HG03571 (cell line): Measurements from ENCODE around the gene AGPAT2.
"Not testable (repeated sequence)": the region's sequence is repeated elsewhere in the genome, so short reads cannot be mapped to it uniquely, and the experiment has no call there.

Source experiments
- ATAC-seq: cut with Tn5 transposase; IDR thresholded peaks from one replicate; pipeline ENCODE4 v1.9.1; 2021; ENCODE audit not compliant: unreplicated experiment

AGPAT2 gene

DNA sequence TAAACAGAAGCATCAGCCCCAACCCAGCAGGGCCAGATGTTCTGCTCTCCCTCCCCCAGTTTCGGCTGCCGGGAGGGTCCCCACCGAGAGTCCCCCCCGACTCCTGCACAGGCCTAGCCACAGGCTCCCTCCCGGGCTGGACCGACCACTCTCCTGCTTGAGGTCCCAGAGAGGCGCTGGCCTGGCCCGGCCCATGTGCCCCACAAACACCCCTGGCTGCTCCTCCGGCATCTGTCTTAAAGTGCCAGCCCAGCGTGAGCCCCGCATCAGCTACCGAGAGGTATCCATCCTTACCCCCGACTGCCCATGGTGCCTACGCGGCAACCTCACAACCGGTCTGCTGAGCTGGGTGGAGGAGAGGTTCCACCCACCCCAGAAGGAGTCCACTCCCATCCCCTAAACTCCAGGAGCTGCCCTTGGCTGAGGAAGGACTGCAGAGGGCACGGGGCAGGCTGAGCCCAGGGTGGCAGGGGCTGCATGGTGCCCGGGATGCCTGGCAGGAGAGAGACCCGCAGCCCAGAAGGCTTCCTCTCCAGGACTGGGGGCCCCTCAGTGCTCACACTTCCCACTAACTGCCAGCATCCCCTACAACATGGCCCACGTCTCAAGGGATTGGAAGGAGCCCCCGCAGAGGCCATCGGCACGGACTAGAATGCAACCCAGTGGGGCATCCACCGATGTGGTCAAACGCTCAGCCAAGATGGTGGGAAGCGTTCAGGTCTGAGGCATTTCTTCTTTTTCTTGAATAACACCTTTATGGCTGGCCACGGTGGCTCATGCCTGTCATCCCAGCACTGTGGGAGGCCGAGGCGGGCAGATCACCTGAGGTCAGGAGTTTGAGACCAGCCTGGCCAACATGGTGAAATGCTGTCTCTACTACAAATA, 40.2 kb downstream of the AGPAT2 start:
- no peak for ATAC-seq

DNA sequence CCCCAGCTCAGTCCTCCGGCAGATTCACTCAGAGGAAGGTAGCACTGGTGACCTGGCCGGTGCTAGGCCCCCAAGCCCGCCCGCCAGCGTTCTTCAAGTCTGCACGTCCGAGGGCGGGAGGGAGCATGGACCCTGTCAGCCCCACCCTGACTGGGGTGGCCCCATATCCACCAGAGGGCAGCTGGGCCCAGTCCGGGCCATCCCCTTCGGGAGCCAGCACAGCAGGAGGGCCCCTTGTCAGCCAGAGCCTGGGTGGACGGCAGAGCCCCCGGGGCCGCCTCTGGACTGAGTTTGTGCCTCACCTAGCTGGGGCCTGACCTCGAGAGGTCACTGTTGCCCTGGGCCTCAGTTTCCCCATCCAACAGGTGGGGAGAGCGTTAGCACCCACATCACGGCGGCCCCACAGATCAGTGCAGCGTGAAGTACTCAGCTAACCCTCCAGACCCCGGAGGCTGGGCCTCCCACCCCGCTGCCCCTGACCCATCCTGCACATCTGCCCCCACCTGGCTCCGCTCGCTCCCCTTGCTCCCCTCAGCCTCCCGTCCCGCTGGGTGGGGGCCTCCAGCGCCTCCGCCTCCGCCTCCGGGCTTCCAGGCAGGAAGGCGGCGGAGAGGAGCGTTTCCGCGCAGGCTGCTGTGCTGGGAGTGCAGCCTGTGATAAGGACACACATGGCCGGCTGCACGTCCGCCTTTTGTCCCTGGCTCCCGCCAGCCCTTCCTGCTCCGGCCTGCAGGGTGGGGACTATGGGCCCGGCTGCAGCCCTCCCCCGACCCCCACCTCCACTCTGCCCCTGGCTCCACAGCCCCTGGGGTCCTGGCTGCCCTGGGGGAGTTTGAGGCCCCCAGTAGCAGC, 41.1 kb downstream of the AGPAT2 start:
- ATAC-seq: no peak

DNA sequence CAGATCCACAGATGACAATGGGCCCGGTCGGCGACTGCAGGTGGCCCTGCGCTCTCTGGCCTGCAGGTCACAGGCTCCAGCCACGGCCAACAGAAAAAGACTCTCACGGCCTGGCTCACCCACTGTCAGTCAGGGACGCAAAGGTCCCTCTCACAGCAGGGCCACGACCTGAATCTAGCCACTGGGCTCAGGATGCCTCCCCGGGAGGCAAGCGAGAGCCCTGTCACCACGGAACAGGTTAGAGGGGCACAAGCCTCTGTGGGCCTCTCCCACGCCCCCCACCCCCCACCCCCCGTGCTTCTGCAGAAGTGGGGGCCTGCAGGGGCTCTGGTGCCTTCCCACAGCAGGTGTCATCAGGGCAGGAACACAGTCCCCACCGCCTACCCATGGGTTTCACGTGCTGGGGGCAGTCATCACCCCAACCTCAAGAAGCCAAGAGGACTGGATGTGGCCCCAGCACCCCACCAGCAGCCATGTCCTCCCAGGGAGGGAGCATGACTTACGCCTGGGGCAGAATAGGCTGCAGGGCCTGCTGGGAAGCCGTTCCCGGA, 41.8 kb downstream of the AGPAT2 start:
- no peak for ATAC-seq

DNA sequence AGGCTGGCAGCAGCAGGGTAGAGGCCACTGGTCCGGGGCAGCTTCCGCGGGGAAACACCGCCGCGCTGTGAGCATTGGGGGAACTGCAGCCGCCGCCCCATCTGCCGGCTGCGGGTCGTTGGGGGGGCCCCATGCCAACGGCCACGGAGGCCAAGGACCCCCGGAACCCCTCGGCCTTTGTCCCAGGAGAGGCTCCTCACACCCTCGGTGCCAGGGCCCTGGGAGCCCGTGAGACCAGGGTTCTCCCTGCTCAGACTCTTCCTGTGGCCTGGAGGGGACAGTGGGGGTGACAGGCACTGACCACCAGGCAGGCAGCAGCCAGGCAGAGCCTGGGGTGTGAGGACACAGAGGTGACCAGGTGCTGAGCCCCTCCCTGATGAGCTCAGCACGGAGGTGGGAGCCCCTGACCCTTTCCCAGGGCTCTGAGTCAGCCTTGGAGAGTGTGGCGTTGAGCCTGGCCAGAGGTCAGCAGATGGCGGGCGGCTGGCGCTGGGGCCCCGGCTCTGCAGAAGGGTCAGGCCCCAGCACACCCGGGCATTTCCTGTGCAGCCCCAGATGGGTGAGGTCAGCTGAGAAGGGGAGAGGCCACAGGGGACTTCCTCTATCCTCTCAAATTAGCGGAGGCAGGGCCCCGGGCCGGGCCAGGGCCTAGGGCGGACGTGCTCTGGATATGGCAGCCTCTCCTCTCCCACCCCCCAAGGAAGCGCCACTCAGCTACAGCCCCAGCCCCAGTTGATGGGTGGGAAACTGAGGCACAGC, 42.5 kb downstream of the AGPAT2 start:
- ATAC-seq: no peak

DNA sequence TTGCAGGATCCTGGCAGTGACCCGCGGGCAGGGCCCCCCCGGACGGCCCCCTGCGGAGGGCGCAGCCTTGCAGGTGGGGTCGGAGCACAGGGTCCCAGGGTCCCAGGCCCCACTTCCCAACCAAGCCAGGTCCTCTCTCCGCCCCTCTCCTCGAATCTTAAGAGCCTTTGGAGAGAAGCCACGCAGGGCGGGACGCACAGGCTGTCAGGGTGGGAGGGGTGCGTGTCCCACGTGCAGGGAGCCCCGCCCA, 43.0 kb downstream of the AGPAT2 start:
- no peak for ATAC-seq

DNA sequence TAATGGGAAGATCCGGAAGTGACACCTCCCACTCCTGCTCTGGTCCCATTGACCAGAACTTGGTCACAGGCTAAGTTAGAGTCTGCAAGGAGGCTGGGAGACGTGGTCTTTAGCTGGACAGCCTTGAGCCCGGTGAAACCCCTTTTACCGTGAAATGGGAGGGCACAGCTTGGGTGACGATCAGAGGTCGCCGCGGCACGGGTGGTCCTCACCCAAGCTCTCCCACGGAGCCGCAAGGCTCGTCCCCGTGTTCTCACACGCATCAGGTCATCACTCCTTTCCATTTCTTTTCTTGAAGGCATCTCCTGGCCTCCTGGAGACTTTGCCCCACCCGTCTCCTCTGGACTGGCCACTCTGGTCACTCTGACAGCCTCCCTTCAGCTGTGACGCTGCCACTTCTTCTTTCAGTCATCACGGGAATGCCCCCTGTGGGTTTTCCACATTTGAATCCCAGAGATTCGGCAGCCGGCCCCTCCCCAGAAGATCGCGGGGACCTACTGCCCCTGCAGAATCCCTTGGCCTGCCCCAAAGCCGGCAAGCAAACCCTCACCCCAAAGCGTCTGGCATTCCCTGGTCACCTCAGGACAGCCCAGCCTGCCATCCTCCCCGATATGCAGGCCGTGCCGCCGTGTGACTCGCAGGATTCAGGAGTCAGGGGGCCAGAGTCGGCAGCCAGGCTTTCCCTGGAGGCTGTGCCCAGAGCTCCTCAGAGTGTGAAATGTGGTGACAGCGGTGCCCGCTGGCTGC, 43.5 kb downstream of the AGPAT2 start:
- no peak for ATAC-seq

DNA sequence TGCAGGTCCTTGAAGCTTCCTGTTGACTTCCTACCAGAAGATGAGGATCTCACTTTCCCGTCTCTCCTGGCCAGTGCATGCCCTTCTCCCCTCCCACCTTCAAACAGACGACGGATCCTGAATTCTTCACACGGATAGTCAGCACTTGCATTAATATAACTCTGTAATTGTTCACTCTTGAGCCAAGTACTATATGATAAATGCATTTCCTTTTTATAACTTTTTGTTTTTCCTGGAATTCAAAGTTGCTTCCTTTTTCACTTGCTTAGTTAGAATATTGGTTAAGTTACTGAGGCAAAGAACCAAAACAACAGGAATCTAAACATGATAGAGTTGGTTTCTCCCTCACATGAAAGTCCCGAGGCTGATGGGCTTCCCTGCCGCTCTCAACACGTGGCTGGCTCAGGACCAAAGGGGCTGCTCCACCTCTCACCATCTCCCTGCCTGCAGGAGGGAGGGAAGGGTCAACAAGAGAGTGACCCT, 44.8 kb downstream of the AGPAT2 start:
- ATAC-seq: no peak

DNA sequence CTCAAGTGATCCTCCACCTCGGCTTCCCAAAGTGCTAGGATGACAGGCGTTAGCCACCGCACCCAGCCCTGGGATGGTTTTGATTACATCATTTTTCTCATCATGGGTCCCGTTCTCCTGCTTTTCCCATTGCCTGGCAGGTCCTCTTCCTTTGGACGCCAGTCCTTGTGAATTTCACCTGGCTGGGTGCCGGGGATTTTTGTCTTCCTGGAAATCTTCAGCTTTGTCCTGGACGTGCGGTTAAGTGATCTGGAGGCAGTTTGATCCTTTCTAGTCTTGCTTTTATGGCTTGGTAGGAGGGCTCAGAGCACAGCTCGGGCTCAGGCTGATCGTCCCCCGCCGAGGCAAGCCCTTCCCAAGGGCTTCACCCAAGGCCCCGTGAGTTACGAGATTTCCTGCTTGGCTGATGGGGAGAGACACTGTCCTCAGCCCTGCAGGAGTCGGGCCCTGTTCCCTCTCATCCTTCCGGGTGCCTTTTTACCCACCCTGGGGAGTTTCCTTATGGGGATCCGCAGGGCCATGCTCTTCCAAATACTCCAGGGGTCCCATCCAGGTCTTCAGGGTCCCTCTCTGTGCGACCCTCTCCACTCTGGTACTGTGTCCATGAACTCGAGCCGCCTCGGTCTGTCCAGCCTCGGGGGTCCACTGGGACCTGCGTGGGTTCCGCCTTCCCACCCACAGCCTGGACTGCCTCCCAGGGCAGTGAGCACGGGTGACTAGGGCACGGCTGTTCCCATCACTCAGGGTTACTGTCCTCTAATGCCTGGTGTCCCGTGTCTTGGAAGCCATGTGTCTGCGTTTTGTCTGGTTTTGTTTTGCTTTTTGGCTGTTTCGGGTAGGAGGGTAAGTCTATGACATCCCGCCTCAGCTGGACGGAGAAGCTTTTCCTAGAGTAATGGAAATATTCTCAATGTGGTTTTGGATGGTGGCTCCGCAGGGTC, 46.8 kb downstream of the AGPAT2 start:
- no peak for ATAC-seq

DNA sequence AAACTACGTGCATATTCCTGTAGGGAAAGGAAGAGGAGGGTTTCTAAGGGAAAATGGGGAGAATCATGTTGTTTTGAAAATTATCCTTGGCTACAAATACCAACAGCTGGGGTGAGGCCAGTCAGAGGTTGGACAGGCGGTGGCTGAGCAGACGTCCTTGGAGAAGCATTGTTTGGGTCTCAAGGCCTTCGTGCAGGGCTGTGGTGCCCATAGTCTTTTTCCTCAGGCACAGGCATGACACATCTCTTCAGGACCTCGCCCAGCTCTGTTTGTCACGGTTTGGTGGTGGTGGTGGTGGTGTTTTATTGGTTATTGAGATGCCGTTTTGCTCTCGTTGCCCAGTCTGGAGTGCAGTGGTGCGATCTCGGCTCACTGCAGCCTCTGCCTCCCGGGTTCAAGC, 52.4 kb downstream of the AGPAT2 start:
- no peak for ATAC-seq

DNA sequence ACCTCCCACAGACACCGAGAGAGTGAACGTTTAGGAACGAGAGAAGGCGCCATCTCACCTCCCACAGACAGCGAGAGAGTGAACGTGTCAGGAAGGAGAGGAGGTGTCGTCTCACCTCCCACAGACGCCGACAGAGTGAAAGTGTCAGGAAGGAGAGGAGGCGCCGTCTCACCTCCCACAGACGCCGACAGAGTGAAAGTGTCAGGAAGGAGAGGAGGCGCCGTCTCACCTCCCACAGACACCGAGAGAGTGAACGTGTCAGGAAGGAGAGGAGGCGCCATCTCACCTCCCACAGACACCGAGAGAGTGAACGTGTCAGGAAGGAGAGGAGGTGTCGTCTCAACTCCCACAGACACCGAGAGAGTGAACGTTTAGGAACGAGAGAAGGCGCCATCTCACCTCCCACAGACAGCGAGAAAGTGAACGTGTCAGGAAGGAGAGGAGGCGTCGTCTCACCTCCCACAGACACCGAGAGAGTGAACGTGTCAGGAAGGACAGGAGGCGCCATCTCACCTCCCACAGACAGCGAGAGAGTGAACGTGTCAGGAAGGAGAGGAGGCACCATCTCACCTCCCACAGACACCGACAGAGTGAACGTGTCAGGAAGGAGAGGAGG, 54.7 kb downstream of the AGPAT2 start:
- ATAC-seq: not testable (repeated sequence)

DNA sequence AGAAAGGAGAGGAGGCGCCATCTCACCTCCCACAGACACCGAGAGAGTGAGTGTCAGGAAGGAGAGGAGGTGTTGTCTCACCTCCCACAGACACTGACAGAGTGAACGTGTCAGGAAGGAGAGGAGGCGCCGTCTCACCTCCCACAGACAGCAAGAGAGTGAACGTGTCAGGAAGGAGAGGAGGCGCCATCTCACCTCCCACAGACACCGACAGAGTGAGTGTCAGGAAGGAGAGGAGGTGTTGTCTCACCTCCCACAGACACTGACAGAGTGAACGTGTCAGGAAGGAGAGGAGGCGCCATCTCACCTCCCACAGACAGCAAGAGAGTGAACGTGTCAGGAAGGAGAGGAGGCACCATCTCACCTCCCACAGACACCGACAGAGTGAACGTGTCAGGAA, 55.2 kb downstream of the AGPAT2 start:
- not testable (repeated sequence) for ATAC-seq

DNA sequence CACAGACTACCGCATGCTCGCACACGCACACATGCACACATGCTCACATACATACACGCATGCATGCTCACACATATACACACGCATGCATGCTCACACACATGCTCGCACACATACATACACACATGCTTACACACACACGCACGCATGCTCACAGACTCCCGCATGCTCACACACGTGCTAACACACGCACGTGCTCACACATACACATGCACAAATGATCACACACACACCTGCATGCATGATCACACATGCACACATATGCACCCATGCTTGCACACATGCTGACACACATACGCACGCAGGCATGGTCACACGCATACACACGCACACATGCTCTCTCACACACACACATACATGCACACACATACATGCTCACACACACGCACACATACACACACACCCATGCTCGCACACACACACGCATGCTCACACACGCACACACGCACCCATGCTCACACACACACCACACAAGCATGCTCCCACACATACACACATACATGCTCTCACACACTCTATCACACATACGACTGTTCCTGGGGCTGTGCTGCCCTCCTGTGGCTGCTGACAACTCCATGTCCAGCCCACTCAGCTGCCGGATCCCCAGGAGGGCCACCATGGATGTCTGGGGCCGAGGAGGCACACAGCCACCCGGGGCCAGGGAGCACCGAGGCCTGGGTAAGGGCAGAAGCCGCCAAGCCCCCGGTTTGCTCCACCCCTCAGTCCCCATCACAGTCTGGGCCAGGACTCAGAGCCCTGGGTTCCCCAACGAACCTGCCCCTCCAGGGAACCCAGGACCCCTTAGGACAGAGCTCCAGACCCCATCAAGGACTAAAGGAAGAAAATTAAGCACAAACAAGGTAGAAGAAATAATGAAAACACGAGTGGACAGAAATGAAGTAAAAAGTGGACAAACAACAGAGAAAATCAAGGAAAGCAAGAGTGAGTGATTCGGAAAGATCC, 55.9 kb downstream of the AGPAT2 start:
- no peak for ATAC-seq

DNA sequence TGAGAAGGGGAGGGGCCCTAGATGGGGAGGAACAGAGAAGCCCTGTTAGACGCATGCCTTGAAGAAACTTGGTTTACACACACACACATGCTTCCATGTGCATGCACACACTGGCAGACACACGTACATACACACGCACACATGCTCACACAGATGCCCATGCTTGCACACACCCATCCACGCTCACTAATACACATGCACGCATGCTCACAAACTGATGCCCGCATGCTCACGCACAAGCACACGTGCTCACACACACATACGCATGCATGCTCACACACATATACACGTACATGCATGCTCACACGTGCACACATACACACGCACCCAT, 56.6 kb downstream of the AGPAT2 start:
- ATAC-seq: no peak

DNA sequence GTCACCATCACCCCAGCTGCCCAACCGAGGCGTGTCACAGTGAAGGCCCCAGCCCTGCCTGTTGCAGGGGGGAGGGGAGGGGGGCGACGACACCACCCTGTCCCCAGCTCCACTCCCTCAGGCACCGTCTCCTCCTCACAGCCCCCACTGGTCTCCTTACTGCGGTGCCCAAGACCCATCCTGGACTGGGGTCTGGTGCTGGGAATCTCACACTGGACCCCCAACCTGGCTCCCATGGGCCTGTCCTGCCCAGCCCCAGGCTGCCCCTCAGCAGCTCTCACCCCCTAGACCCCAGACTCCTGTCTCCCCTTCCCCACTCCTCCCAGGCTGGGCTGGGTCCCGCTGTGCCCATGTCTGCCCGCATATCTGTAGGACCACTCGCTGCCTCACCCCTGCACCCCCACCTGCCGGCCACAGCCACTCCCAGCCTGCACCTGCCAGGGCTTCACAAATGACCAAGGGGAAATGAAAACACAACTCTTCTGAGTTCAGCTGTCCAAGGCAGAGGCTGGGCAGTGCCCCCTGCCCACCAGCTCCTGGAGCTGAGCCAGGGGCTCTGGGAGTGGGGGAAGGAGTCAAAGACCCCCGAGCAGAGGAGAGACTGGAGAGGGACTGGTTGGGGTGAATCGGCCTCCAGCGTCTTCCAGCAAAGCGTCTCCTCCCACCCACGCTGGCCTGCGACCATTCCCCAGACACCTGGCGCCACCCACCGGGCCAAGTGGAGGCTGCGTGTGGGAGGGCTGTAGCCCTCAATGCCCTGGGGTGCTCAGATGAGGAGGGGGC, 57.2 kb downstream of the AGPAT2 start:
- ATAC-seq: no peak

DNA sequence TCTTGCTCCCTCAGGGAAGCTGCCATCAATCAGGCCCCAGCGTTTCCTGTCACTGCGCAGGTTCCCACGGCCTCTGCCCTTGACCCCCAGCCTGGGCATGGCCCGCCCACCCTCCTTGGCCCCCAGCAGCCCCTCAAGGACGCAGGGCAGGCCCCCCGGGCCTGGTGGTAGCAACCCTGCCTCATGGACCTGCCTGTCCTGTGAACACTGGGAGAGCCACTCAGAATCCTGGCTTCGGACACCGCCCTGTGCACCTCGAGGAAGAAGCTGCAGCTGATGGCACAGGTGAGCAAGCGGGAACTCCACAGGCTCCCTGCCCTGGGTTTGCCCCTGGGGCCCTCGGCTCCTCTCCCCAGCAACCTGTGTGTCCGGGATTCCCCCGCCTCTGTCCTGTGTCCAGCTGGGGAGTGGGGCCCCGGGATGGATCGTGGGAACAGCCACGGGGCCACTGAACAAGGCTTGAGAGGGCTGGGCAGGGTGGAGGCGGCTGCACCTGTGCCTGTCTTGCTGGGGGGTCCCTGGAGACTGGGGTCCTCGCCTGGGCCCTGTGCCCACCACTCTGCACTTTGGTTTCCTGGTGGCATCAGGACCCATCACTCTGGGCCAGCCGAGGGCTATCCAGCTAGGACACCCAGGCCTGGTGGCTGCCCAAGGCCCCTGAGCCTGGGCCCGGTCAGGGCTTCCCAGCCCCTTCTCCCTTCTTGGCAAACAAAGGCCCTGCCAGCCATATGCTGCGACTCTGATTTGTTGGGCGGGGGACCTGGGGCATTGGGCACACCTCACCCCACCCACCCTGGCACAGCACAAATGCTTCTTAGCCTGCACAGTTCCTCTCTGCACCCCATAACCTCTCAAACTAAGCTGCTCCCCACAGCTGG, 58.0 kb downstream of the AGPAT2 start:
- no peak for ATAC-seq

DNA sequence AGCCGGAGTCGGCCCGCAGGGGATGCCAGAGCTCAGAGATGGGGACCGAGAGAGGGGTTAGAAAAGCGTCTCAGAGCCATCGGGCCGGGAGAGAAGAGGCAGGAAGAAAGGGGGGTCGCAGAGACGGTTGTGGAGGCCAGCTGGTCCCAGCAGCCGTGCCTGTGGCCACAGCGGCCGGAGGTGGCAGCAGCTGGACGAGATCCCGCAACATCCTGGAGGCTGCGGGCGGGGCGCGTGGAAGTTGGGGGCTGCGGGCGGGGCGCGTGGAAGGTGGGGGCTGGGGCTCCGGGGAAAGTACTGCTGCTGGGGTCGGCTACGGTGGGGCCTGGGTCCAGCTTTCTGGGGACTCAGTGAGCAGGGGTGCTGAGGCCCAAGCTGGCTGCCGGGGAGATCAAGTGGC, 59.0 kb downstream of the AGPAT2 start:
- ATAC-seq: no peak
